ENCODE measurements around the gene TAF6.

Gene TAF6

GRCh38 chr7:100102950-100103840 lies 16.0 kb downstream of the TAF6 start:
- H3K4me3 ChIP-seq (ENCODE audit: low read depth, low read length): no peak overlapping the region
- H3K36me3 ChIP-seq (ENCODE audit: control insufficient read depth in 2 of 2, insufficient read depth in 1 of 2, low read length in 2 of 2): peaks cover 25 to 63% of the 10 kb centered on the region in 2 experiments
- H3K9me3 ChIP-seq (ENCODE audit: control insufficient read depth, insufficient read depth, low read depth, low read length): no peaks in the 10 kb centered on the region
- ChIA-PET POLR2A (interaction anchor here (0.7 to 4.4 kb wide), 6 partner anchors 10 to 1850 kb away, joined by 4 to 115 read pairs (median 35); partner anchors contain the start of genes CNPY4, COPS6, MBLAC1 and TAF6), CTCF (interaction anchor here (0.6 to 1.7 kb wide), 5 partner anchors 25 to 85 kb away, joined by 3 to 10 read pairs (median 5); no protein-coding TSS in a partner anchor)
- TF ChIP-seq ZNF350 (tag by site-specific recombination; IDR thresholded peaks at IDR 0.05) (no peak), ZNF398 (tag by site-specific recombination; IDR thresholded peaks at IDR 0.05) (peak; percentile 39), ZNF121 (tag by site-specific recombination; IDR thresholded peaks at IDR 0.05) (peak; percentile 87), ZNF362 (tag by site-specific recombination; IDR thresholded peaks at IDR 0.05) (0 out of 2 replicates have a peak, but pooled peaks have one; percentile 23)
- H3K4me1 ChIP-seq (ENCODE audit: control insufficient read depth, insufficient read depth, low read length): no peaks in the 10 kb centered on the region
- H3K27ac ChIP-seq (ENCODE audit: extremely low read depth, low read depth, low read length): peak overlapping the region; percentile 99; the same call in 1 of the 2 replicates

- ChIA-PET CTCF (interaction anchor here (0.5 to 1.7 kb wide), 6 partner anchors 11 to 187 kb away, joined by 3 to 7 read pairs (median 3); no protein-coding TSS in a partner anchor), POLR2A (interaction anchor here (0.6 to 4.4 kb wide), 22 partner anchors 9 to 605 kb away, joined by 3 to 115 read pairs (median 5); partner anchors contain the start of genes CNPY4, COPS6, FBXO24 and LAMTOR4)
- Histone ChIP-seq H3K36me3 (ENCODE audit: control insufficient read depth in 2 of 2, insufficient read depth in 1 of 2, low read length in 2 of 2) (peaks cover 44 to 64% of the 10 kb centered on the region in 2 experiments), H3K4me3 (ENCODE audit: low read depth, low read length) (peak within 1 kb of the TSS; percentile 95), H3K4me1 (ENCODE audit: control insufficient read depth, insufficient read depth, low read length) (no peaks in the 10 kb centered on the region), H3K27ac (ENCODE audit: extremely low read depth, low read depth, low read length) (peak within 1 kb of the TSS; percentile 99), H3K9me3 (ENCODE audit: control insufficient read depth, insufficient read depth, low read depth, low read length) (no peaks in the 10 kb centered on the region)
- TF ChIP-seq ZNF747 (tag by site-specific recombination; IDR thresholded peaks at IDR 0.05) (no peak), ZSCAN18 (tag by site-specific recombination; IDR thresholded peaks at IDR 0.05) (0 out of 2 replicates have a peak, but pooled peaks have one; percentile 30), ZNF449 (tag by site-specific recombination; IDR thresholded peaks at IDR 0.05) (peak; percentile 97), RBAK (tag by site-specific recombination; IDR thresholded peaks at IDR 0.05) (no peak), ZNF768 (tag by site-specific recombination; IDR thresholded peaks at IDR 0.05) (no peak), ZNF580 (tag by site-specific recombination; IDR thresholded peaks at IDR 0.05) (no peak; the same call in 1 of the 2 replicates), ZNF561 (tag by site-specific recombination; IDR thresholded peaks at IDR 0.05; ENCODE audit: borderline replicate concordance) (no peak), ZNF26 (tag by site-specific recombination; IDR thresholded peaks at IDR 0.05) (no peak), SCRT2 (tag by site-specific recombination; IDR thresholded peaks at IDR 0.05) (peak; percentile 99), REPIN1 (tag by site-specific recombination; IDR thresholded peaks at IDR 0.05; ENCODE audit: low read depth) (0 out of 2 replicates have a peak, but pooled peaks have one; percentile 18), ZNF398 (tag by site-specific recombination; IDR thresholded peaks at IDR 0.05) (no peak), ZFP37 (tag by site-specific recombination; IDR thresholded peaks at IDR 0.05) (peak; percentile 87; the same call in 1 of the 2 replicates), ATF2 (tag by site-specific recombination; IDR thresholded peaks at IDR 0.05; ENCODE audit: low read depth) (no peak)
Observed at GRCh38 chr7:100101016-100101862, 17.9 kb downstream of the TAF6 start, which contains the start of the genes AP4M1 and MCM7. Gene AP4M1, plus strand, starts transcription at chr7:100101643. Its CDS starts 72 bp downstream, at chr7:100101715. Gene MCM7, minus strand, starts transcription at chr7:100101397. Its CDS starts 103 bp downstream, at chr7:100101294.

Measured in HEK293 (cell line).